GM23338 (cell line): ENCODE measurements around the gene SLC25A25.

ENCODE experiments used
- POLR2AphosphoS5 ChIP-seq: IDR thresholded peaks from 2 replicates; pipeline ENCODE4 v1.6.1; 2016; ENCODE audit warnings: antibody characterized with exemption, low read depth
- TF ChIP-seq, protein P1 (sequence below), 2 experiments: fragments of 200-600 bp in 1 of 2; sonication (generic) in 1 of 2; conservative IDR thresholded peaks; 2 replicates each; pipeline versions ENCODE4 v1.5.1 to v1.6.1; 2016 to 2017; ENCODE audit warnings: antibody characterized with exemption in 2 of 2, low read depth in 2 of 2, mild to moderate bottlenecking in 2 of 2, moderate library complexity in 1 of 2
- TF ChIP-seq, protein P2 (sequence below): IDR thresholded peaks from one replicate; pipeline ENCODE4 v1.6.1; 2018; ENCODE audit warnings: antibody characterized with exemption; ENCODE audit not compliant: unreplicated experiment

DNA sequence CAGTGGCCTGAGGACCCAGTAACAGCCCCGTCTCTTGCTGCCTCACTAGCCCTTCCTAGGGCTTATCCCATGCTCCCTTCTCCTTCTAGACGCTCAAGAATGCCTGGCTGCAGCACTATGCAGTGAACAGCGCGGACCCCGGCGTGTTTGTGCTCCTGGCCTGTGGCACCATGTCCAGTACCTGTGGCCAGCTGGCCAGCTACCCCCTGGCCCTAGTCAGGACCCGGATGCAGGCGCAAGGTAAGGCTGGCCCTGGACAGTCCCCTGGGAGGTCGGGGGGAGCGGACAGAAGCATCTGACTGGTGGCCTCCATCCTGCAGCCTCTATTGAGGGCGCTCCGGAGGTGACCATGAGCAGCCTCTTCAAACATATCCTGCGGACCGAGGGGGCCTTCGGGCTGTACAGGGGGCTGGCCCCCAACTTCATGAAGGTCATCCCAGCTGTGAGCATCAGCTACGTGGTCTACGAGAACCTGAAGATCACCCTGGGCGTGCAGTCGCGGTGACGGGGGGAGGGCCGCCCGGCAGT is 39.0 kb downstream of the SLC25A25 start:
- TF ChIP-seq, protein P1, sequence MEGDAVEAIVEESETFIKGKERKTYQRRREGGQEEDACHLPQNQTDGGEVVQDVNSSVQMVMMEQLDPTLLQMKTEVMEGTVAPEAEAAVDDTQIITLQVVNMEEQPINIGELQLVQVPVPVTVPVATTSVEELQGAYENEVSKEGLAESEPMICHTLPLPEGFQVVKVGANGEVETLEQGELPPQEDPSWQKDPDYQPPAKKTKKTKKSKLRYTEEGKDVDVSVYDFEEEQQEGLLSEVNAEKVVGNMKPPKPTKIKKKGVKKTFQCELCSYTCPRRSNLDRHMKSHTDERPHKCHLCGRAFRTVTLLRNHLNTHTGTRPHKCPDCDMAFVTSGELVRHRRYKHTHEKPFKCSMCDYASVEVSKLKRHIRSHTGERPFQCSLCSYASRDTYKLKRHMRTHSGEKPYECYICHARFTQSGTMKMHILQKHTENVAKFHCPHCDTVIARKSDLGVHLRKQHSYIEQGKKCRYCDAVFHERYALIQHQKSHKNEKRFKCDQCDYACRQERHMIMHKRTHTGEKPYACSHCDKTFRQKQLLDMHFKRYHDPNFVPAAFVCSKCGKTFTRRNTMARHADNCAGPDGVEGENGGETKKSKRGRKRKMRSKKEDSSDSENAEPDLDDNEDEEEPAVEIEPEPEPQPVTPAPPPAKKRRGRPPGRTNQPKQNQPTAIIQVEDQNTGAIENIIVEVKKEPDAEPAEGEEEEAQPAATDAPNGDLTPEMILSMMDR (conservative IDR thresholded peaks at IDR 0.05; ENCODE audit: low read depth in 2 of 2) = no peak
- TF ChIP-seq, protein P2, sequence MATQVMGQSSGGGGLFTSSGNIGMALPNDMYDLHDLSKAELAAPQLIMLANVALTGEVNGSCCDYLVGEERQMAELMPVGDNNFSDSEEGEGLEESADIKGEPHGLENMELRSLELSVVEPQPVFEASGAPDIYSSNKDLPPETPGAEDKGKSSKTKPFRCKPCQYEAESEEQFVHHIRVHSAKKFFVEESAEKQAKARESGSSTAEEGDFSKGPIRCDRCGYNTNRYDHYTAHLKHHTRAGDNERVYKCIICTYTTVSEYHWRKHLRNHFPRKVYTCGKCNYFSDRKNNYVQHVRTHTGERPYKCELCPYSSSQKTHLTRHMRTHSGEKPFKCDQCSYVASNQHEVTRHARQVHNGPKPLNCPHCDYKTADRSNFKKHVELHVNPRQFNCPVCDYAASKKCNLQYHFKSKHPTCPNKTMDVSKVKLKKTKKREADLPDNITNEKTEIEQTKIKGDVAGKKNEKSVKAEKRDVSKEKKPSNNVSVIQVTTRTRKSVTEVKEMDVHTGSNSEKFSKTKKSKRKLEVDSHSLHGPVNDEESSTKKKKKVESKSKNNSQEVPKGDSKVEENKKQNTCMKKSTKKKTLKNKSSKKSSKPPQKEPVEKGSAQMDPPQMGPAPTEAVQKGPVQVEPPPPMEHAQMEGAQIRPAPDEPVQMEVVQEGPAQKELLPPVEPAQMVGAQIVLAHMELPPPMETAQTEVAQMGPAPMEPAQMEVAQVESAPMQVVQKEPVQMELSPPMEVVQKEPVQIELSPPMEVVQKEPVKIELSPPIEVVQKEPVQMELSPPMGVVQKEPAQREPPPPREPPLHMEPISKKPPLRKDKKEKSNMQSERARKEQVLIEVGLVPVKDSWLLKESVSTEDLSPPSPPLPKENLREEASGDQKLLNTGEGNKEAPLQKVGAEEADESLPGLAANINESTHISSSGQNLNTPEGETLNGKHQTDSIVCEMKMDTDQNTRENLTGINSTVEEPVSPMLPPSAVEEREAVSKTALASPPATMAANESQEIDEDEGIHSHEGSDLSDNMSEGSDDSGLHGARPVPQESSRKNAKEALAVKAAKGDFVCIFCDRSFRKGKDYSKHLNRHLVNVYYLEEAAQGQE = no peak
- no peak for TF ChIP-seq POLR2AphosphoS5
